Epithelial cell of esophagus (primary cell): ENCODE results near the gene SLC26A1.
A peak's percentile ranks its signal among the peaks of the same experiment; 100 is the strongest.

ENCODE experiments used
- DNase-seq: peaks from one replicate; pipeline ENCODE4 v3.0.0; 2010; ENCODE audit warnings: low read depth
- H3K4me3 ChIP-seq: 2 replicates; pipeline ENCODE4 v1.5.1; 2011; ENCODE audit warnings: mild to moderate bottlenecking, low read length, control low read depth
- TF ChIP-seq, protein P1 (sequence below): IDR thresholded peaks from 2 replicates; pipeline ENCODE4 v1.5.1; 2011; ENCODE audit warnings: low read depth, mild to moderate bottlenecking, low read length, control low read depth, inconsistent platforms; ENCODE audit not compliant: insufficient read depth; ENCODE audit errors: missing control alignments

The SLC26A1 gene

DNA sequence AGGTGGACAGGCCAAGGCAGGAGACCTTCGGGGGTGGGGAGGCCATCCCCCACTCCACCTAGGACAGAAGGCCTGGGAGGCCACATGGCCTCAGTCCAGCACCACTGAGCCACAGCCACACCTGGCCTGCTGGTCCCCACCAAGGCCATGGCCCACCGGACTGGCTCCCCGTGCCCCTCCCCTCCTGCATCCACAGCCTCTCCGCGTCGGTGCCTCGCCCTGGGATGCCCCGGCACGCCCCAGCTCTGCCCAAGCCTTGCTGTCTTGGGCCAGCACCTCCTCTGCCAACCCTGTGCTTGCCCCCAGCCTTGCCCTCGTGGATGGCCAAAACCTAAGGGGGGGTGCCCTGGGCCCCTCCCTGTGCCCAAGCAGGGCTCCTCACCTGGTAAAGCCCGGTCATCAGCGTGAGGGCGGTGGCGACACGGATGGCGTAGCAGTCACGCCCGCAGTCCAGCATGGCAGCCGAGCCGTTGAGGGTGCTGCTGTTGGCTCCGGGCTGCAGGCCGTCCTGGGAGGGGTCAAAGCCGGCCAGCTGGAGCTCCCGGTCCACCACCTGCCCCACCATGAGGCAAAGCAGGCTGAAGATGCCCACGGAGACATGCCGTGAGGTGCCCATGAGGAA, 2.3 kb downstream of the SLC26A1 start:
- DNase-seq: no peak
- TF ChIP-seq, protein P1, sequence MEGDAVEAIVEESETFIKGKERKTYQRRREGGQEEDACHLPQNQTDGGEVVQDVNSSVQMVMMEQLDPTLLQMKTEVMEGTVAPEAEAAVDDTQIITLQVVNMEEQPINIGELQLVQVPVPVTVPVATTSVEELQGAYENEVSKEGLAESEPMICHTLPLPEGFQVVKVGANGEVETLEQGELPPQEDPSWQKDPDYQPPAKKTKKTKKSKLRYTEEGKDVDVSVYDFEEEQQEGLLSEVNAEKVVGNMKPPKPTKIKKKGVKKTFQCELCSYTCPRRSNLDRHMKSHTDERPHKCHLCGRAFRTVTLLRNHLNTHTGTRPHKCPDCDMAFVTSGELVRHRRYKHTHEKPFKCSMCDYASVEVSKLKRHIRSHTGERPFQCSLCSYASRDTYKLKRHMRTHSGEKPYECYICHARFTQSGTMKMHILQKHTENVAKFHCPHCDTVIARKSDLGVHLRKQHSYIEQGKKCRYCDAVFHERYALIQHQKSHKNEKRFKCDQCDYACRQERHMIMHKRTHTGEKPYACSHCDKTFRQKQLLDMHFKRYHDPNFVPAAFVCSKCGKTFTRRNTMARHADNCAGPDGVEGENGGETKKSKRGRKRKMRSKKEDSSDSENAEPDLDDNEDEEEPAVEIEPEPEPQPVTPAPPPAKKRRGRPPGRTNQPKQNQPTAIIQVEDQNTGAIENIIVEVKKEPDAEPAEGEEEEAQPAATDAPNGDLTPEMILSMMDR: no peak
- H3K4me3 ChIP-seq: no peak overlapping the region

DNA sequence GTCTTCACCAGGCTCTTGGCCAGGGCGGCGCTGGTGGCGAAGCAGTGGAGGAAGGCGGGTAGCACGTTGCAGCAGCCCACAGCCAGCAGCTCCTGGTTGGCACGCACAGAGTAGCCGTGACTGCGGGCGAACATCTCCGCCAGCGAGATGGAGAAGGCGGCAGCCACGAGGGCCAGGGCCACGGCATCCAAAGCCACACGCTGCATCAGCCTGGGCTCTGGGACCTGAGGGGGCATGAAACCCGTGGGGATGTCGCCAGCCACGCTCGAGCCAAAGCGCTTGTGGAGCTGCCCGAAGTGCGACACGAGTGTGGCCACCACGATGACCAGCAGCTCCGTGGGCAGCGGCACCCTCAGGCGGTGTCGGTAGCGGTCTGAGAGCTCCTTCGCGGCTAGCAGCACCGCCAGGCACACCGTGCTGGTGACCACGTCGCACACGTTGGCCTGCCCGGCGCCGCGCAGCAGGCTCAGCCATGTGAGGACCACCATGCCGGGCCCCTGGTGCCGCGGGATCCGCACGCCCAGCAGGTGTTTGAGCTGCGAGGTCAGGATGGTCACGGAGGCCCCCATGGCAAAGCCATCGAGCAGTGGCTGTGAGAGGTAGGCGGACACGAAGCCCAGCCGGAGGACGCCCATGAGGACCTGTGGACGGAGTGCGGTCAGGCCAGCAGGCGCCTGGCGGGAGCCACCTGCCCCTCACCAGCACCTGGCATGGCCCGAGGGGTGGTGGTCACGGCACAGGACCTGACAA, 3.3 kb downstream of the SLC26A1 start:
- DNase-seq: no peak
- TF ChIP-seq, protein P1: no peak
- no peak overlapping the region for H3K4me3 ChIP-seq

DNA sequence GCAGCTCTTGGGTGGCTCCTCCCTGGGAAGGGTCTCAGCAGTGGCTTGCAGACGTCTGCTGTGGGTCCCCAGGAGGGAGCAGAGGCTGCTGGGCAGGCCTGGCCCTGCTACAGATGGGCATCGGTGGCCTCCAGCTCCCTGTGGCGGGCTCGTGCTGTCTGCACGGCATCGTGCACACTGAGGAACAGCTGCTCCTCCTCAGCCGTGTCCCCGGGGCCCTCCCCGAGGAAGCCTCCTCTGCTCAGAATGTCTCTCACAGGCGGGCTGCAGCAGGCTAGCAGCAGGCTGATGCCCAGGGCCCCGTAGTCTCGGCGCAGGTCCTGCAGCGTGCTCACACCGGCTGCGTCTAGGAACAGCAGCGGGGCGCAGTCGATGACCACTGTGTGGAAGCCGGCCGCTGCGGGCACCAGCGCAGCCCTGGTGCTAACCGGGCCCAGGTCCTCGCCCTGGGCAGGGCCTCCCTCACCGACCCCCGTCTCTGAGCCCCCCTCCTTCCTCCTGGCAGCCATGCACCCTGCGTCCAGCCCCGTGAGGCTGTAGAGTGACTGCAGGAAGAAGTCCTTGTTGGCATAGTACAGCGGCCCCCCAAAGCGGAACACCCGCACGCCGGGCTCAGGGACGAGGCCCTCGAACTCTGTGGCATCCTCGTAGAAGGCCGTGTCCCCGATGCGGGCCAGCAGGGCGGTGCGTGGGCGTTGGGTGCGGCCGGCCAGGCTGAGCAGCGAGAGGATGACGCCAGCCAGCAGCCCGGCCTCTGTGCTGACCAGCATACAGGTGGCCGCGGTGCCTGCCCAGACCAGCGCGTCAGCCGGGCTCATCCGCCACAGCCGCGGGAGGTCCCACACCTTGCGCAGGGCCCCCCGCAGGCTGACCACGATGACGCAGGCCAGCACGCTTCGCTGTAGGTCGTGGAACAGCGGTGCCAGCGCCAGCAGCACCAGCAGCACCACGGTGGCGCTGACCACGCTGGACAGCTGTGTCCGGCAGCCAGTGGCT, 4.2 kb downstream of the SLC26A1 start:
- no peak overlapping the region for H3K4me3 ChIP-seq
- TF ChIP-seq, protein P1: no peak
- no peak for DNase-seq

DNA sequence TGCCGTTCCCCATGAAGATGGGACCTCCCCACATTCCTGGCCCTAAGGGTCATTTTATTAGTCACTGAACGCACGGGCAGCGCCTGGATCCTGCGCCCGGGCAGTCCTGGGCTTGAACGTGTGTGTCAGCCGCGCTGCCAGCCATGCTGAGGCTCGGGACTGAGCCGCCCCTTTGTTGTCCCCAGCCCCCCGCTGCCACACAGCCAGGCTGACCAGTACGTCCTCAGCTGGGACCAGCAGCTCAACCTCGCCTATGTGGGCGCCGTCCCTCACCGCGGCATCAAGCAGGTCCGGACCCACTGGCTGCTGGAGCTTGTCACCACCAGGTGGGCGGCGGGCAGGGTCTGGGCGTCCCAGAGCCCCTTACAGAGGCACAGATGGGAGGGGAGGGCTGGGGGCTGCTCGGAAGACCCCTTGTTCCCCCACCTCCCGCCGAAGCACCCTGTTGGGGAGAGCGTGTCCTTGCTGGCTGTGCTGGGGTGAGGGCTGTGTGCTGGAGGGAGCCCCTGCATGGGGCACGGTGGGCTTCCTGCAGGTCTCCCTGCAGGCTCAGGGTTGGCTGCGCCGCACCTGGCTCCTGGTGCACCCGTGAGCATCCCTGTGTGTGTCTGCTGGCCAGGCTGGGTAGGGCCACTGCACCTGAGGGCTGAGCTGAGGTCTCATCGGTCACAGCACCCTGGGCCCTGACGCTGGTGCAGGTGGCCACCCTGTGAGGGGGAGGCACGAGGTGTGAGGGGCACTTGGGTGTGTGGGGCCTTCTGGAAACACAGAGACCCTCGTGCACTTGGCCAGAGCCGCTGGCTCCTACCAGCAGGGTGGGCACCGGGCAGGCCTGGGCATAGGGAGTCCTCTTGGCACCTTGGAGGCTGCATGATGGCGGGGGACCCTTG, 5.3 kb downstream of the SLC26A1 start:
- DNase-seq: peak; percentile 89
- TF ChIP-seq, protein P1: no peak

DNA sequence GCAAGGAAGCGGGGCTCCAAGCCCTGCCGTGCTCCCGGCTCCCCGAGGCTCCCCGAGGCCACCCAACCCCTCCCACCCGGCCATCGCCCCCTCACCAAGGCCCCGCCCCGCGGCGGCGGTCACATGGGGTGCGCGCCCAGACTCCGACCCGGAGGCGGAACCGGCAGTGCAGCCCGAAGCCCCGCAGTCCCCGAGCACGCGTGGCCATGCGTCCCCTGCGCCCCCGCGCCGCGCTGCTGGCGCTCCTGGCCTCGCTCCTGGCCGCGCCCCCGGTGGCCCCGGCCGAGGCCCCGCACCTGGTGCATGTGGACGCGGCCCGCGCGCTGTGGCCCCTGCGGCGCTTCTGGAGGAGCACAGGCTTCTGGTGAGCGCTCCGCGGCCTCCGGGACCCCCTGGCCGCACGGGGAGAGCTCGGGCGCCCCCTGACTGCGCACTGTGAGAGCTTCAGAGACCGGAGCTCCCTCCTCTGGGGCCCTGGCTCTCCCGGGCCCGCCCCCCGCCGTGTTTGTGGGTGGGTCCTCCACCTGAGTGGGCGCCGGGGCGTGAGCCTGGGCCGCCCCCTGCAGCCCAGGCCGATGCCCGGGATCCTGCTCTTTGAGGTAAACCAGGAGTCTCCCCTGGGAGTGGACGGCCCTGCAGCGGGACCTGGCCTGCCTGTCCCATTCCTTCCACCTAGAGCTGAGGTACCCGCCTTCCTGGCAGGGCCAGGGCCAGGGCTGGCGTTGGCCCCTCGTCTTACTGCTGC, 6.2 kb downstream of the SLC26A1 start, which contains the start of gene IDUA:
Gene IDUA (plus strand): TSS at position 166 of the 745 bp plus-strand sequence. CDS start 41 bp downstream, at position 207.
- peak within 1 kb of the TSS; percentile 53 for H3K4me3 ChIP-seq
- DNase-seq: peak; percentile 67
- TF ChIP-seq, protein P1: peak; percentile 23

More for the DNA sequence above, 5.3 kb downstream of the SLC26A1 start:
- H3K4me3 ChIP-seq: peak overlapping the region; percentile 53

DNA sequence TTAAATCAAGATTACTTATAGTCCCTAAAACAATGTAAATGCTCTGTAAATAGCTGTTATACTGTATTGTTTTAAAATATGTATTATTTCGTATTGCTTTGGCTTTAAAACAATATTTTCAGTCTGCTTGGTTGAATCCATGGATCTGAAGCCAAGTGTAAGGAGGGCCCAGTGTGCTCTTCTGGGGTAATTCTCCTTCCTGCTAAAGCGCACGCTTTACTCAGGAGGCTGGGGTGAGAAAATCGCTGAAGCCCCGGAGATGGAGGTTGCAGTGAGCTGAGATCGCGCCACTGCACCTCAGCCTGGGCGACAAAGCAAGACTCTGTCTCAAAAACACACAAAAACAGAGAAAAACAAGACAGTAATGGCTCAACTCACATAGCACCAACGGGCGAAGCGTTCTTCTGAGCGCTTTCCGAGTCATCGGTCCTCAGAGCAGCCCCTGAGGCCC, 6.8 kb downstream of the SLC26A1 start:
- DNase-seq: no peak
- H3K4me3 ChIP-seq: peak overlapping the region; percentile 53
- TF ChIP-seq, protein P1: no peak
